Measurements from ENCODE around the gene ATN1.

DNA sequence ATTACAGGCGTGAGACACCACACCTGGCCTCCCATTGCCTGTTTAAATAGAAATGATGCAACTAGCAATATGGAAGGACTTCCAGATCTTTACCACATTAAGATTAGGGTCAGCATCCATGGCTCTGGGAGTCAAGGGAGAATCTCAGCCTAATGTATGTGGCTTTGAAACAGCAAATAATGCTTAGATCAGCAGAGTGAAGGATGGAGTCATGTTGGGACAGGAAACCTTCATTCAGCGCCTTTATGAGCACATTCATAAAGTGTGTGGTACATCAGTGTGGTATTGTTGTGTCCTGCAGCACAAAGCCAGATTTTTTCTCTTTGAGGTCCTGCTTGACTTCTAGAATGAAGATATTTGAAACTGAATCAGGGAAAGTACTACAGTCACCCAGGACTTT, 39.4 kb upstream of the ATN1 start:
- TF ChIP-seq, protein P1, sequence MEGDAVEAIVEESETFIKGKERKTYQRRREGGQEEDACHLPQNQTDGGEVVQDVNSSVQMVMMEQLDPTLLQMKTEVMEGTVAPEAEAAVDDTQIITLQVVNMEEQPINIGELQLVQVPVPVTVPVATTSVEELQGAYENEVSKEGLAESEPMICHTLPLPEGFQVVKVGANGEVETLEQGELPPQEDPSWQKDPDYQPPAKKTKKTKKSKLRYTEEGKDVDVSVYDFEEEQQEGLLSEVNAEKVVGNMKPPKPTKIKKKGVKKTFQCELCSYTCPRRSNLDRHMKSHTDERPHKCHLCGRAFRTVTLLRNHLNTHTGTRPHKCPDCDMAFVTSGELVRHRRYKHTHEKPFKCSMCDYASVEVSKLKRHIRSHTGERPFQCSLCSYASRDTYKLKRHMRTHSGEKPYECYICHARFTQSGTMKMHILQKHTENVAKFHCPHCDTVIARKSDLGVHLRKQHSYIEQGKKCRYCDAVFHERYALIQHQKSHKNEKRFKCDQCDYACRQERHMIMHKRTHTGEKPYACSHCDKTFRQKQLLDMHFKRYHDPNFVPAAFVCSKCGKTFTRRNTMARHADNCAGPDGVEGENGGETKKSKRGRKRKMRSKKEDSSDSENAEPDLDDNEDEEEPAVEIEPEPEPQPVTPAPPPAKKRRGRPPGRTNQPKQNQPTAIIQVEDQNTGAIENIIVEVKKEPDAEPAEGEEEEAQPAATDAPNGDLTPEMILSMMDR (IDR thresholded peaks at IDR 0.05) = no peak
- no peak for TF ChIP-seq POLR2A (IDR thresholded peaks at IDR 0.05)
